DND-41 (cell line): Measurements from ENCODE around the gene YARS1.

Source experiments
- ATAC-seq: fragments of 200-7000 bp; cut with Tn5 transposase; 3 replicates; pipeline ENCODE4 v1.9.1; 2021; ENCODE audit warnings: low read depth; ENCODE audit not compliant: insufficient read depth
- DNase-seq: peaks from one replicate; pipeline ENCODE4 v3.0.0-alpha.2; 2020
- H2AFZ ChIP-seq: 2 replicates; pipeline ENCODE4 v1.6.0; 2012; ENCODE audit warnings: low read depth, low read length
- H3K27ac ChIP-seq: 2 replicates; pipeline ENCODE4 v1.5.1; 2012; ENCODE audit warnings: low read length, inconsistent platforms
- H3K27me3 ChIP-seq: fragments of 200-600 bp; sonication (generic); 2 replicates; pipeline ENCODE4 v1.6.0; 2012; ENCODE audit warnings: low read length, mild to moderate bottlenecking, inconsistent platforms; ENCODE audit not compliant: insufficient read depth, poor library complexity
- H3K36me3 ChIP-seq: 2 replicates; pipeline ENCODE4 v1.5.1; 2012; ENCODE audit warnings: low read length, inconsistent platforms; ENCODE audit not compliant: insufficient read depth
- H3K4me1 ChIP-seq: 2 replicates; pipeline ENCODE4 v1.5.1; 2012; ENCODE audit warnings: mild to moderate bottlenecking, low read length; ENCODE audit not compliant: insufficient read depth
- H3K4me2 ChIP-seq: 2 replicates; pipeline ENCODE4 v1.6.0; 2012; ENCODE audit warnings: mild to moderate bottlenecking, moderate library complexity, low read length, inconsistent platforms; ENCODE audit not compliant: insufficient read depth
- H3K4me3 ChIP-seq, 2 experiments: fragments of 200-600 bp in 1 of 2; shearing (Covaris generic) in 1 of 2; 2 replicates each; pipeline ENCODE4 v1.5.1; 2012 to 2016; ENCODE audit warnings: inconsistent platforms in 2 of 2, low read length in 2 of 2, mild to moderate bottlenecking in 2 of 2, low read depth in 1 of 2, moderate library complexity in 1 of 2
- H3K79me2 ChIP-seq: 2 replicates; pipeline ENCODE4 v1.6.0; 2012; ENCODE audit warnings: low read length, inconsistent platforms; ENCODE audit not compliant: insufficient read depth
- H3K9ac ChIP-seq: 2 replicates; pipeline ENCODE4 v1.6.0; 2012; ENCODE audit warnings: low read depth, mild to moderate bottlenecking, inconsistent platforms, low read length, moderate library complexity
- H3K9me3 ChIP-seq: 2 replicates; pipeline ENCODE4 v1.5.1; 2012; ENCODE audit warnings: low read length, moderate library complexity, mild to moderate bottlenecking, inconsistent platforms; ENCODE audit not compliant: insufficient read depth, severe bottlenecking
- H4K20me1 ChIP-seq: 2 replicates; pipeline ENCODE4 v1.6.0; 2012; ENCODE audit warnings: low read length; ENCODE audit not compliant: insufficient read depth
- EZH2 ChIP-seq: IDR thresholded peaks from 3 replicates; pipeline ENCODE4 v1.6.1; 2012; ENCODE audit warnings: borderline replicate concordance, low read depth, mild to moderate bottlenecking, moderate library complexity, low read length, inconsistent platforms; ENCODE audit not compliant: severe bottlenecking
- TF ChIP-seq, protein P1 (sequence below): IDR thresholded peaks from 2 replicates; pipeline ENCODE4 v1.5.1; 2012; ENCODE audit warnings: borderline replicate concordance, low read length, moderate library complexity, mild to moderate bottlenecking; ENCODE audit not compliant: poor library complexity, severe bottlenecking; ENCODE audit errors: extremely low read depth

Gene YARS1

DNA sequence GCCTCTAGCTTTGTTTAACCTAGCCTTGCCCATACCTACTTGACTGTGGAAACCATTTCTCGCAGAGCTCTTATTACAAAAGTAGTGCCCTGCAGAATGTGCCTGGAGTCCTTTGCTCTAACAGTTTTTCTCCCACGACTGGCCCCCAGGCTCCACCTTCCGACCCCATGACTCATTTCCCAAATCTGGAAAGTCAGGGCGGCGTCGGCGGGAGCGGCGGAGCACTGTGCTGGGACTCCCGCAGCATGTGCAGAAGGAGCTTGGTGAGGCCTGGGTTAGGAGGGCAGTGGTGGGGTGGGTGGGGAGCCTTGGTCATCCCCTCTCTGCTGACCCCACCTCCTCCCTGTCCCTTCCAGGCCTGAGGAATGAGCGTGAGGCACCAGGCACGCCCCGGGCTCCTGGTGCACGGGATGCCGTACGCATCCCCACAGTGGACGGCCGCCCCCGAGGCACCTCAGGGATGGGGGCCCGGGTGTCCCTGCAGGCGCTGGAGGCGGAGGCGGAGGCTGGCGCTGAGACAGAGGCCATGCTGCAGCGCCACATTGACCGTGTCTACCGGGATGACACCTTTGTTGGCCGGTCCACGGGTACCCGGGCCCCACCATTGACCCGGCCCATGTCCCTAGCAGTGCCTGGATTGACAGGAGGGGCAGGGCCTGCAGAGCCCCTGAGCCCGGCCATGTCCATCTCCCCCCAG, 47.5 kb downstream of the YARS1 start:
- no peak for ATAC-seq
- H3K27ac ChIP-seq = no peak overlapping the region
- H3K27me3 ChIP-seq = no peaks in the 10 kb centered on the region
- H3K4me2 ChIP-seq = no peak overlapping the region
- no peak for DNase-seq
- no peaks in the 10 kb centered on the region for H3K9me3 ChIP-seq
- H3K9ac ChIP-seq = no peak overlapping the region
- no peaks in the 10 kb centered on the region for H3K4me1 ChIP-seq
- H3K4me3 ChIP-seq = no peak overlapping the region
- H2AFZ ChIP-seq = no peak overlapping the region
- peaks cover 10% of the 10 kb centered on the region for H3K36me3 ChIP-seq
- peaks cover 18% of the 10 kb centered on the region for H4K20me1 ChIP-seq
- no peak for TF ChIP-seq EZH2
- TF ChIP-seq, protein P1, sequence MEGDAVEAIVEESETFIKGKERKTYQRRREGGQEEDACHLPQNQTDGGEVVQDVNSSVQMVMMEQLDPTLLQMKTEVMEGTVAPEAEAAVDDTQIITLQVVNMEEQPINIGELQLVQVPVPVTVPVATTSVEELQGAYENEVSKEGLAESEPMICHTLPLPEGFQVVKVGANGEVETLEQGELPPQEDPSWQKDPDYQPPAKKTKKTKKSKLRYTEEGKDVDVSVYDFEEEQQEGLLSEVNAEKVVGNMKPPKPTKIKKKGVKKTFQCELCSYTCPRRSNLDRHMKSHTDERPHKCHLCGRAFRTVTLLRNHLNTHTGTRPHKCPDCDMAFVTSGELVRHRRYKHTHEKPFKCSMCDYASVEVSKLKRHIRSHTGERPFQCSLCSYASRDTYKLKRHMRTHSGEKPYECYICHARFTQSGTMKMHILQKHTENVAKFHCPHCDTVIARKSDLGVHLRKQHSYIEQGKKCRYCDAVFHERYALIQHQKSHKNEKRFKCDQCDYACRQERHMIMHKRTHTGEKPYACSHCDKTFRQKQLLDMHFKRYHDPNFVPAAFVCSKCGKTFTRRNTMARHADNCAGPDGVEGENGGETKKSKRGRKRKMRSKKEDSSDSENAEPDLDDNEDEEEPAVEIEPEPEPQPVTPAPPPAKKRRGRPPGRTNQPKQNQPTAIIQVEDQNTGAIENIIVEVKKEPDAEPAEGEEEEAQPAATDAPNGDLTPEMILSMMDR = no peak
- no peaks in the 10 kb centered on the region for H3K79me2 ChIP-seq

DNA sequence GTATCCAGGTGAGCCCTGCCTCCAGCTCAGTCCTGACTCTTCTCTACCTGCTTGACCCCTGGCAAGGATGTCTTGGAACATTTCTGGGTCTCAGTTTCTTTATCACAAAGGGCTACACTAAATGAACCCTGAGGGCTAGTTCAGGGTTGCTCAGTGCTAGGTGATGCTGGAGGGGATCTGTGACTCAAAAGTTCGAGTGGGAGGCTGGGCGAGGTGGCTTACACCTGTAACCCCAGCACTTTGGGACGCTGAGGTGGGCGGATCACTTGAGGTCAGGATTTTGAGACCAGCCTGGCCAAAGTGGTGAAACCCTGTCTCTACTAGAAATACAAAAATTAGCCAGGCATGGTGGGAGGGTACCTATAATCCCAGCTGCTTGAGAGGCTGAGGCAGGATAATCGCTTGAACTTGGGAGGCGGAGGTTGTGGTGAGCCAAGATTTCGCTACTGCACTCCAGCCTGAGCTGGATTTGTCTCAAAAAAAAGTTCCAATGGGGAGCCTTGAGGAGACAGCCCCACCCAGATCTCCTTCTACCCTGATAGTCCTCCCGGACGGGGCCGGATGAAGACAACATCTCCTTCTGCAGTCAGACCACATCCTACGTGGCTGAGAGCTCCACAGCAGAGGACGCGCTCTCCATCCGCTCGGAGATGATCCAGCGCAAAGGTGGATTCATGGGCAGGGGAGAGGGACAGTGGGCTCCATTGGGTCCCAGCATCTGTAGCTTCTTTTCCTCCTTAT, 48.9 kb downstream of the YARS1 start:
- Histone ChIP-seq H3K27ac (no peak overlapping the region), H3K27me3 (no peaks in the 10 kb centered on the region), H4K20me1 (peaks cover 7% of the 10 kb centered on the region), H3K36me3 (no peaks in the 10 kb centered on the region; the same call in 1 of the 2 replicates), H3K9me3 (no peaks in the 10 kb centered on the region), H2AFZ (no peak overlapping the region), H3K4me3 (no peak overlapping the region), H3K4me1 (no peaks in the 10 kb centered on the region), H3K79me2 (no peaks in the 10 kb centered on the region), H3K4me2 (no peak overlapping the region), H3K9ac (no peak overlapping the region)
- TF ChIP-seq, protein P1 = no peak
- TF ChIP-seq EZH2 = no peak
- DNase-seq (no peak), ATAC-seq (no peak)

DNA sequence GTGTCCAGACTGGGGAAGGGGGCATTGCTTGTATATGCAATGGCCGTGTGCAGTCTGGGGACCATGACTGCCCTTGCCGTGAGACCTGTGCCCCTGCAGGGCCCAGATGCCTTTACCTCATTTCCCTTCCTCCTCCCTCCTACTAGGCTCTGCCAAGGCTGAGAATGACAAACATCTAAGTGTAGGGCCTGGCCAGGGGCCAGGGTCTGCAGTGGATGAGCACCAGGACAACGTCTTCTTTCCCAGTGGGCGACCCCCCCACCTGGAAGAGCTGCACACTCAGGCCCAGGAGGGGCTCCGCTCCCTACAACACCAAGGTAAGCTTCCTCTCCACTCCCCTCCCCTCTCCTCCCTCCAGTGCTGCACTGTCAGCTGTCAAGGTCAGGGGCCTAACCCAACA, 49.5 kb downstream of the YARS1 start:
- no peak for ATAC-seq
- H3K27ac ChIP-seq = no peak overlapping the region
- H3K4me2 ChIP-seq = no peak overlapping the region
- H2AFZ ChIP-seq = no peak overlapping the region
- H4K20me1 ChIP-seq = 0 out of 2 replicates have a peak, but pooled peaks cover 2% of the 10 kb centered on the region
- no peak overlapping the region for H3K4me3 ChIP-seq
- H3K79me2 ChIP-seq = no peaks in the 10 kb centered on the region
- H3K9me3 ChIP-seq = no peaks in the 10 kb centered on the region
- no peak for DNase-seq
- no peaks in the 10 kb centered on the region for H3K36me3 ChIP-seq
- no peak overlapping the region for H3K9ac ChIP-seq
- H3K27me3 ChIP-seq = no peaks in the 10 kb centered on the region
- TF ChIP-seq, protein P1 = no peak
- no peak for TF ChIP-seq EZH2
- no peaks in the 10 kb centered on the region for H3K4me1 ChIP-seq
